IMR-90 (cell line): ENCODE results near the gene EFNB2. TPM values are rescaled to one million over a fixed set of nuclear protein-coding genes. Genes with fewer than 3 reads are reported as not detected.

Experiments used
- ATAC-seq: fragments of 200-7000 bp; cut with Tn5 transposase; 2 replicates; pipeline ENCODE4 v1.9.1; 2020; ENCODE audit warnings: low read depth, mild to moderate bottlenecking, moderate library complexity
- BruUV-seq: library from RNA; stranded (reverse); fragments of 400-500 nt; replicated peaks from 2 replicates; lab custom pipeline; 2021; lab: Mats Ljungman, UMichigan
- CTCF ChIA-PET: fragments of 300-600 bp; formaldehyde crosslinking; extraction: SDS; loops from one replicate; lab custom pipeline; 2021; ENCODE audit warnings: antibody characterized with exemption; lab: Yijun Ruan, JAX
- POLR2A ChIA-PET: fragments of 300-600 bp; sonication (Branson Sonifier 250); formaldehyde crosslinking; loops from one replicate; lab custom pipeline; 2022; ENCODE audit warnings: antibody characterized with exemption; ENCODE audit not compliant: unreplicated experiment; lab: Charles Lee
- DNase-seq: peaks from one replicate; pipeline ENCODE4 v3.0.0; 2013
- H2AFZ ChIP-seq: replicated peaks from 2 replicates; pipeline ENCODE3; 2013; ENCODE audit warnings: low read length, mild to moderate bottlenecking; ENCODE audit not compliant: poor library complexity
- H2AK5ac ChIP-seq: 2 replicates; pipeline ENCODE4 v1.6.1; 2013; ENCODE audit warnings: low read depth, low read length, inconsistent platforms
- H2AK9ac ChIP-seq: replicated peaks from 2 replicates; pipeline ENCODE3; 2013; ENCODE audit warnings: mild to moderate bottlenecking, low read depth, low read length, moderate library complexity; ENCODE audit not compliant: poor library complexity
- H2BK120ac ChIP-seq: 2 replicates; pipeline ENCODE4 v1.6.1; 2013; ENCODE audit warnings: low read depth, low read length, inconsistent platforms
- H2BK15ac ChIP-seq: 3 replicates; pipeline ENCODE4 v1.6.1; 2013; ENCODE audit warnings: low read depth, low read length, inconsistent platforms
- H2BK20ac ChIP-seq: 2 replicates; pipeline ENCODE4 v1.6.1; 2013; ENCODE audit warnings: low read depth, mild to moderate bottlenecking, inconsistent platforms, low read length, moderate library complexity
- H2BK5ac ChIP-seq: 2 replicates; pipeline ENCODE4 v1.6.1; 2013; ENCODE audit warnings: mild to moderate bottlenecking, low read depth, low read length, inconsistent platforms; ENCODE audit not compliant: poor library complexity, severe bottlenecking
- H3K14ac ChIP-seq: replicated peaks from 2 replicates; pipeline ENCODE4 v1.6.1; 2013; ENCODE audit warnings: low read depth, low read length, inconsistent platforms
- H3K18ac ChIP-seq: 2 replicates; pipeline ENCODE4 v1.6.1; 2013; ENCODE audit warnings: low read depth, low read length, control low read depth
- H3K23ac ChIP-seq: 2 replicates; pipeline ENCODE4 v1.6.1; 2013; ENCODE audit warnings: low read depth, low read length, inconsistent platforms
- H3K27ac ChIP-seq: 2 replicates; pipeline ENCODE4 v1.5.1; 2013; ENCODE audit warnings: mild to moderate bottlenecking, control low read depth, low read length; ENCODE audit not compliant: insufficient read depth
- H3K27me3 ChIP-seq: 2 replicates; pipeline ENCODE4 v1.6.1; 2013; ENCODE audit warnings: low read length; ENCODE audit not compliant: control insufficient read depth, insufficient read depth
- H3K36me3 ChIP-seq: 2 replicates; pipeline ENCODE4 v1.6.1; 2013; ENCODE audit warnings: low read length, mixed read lengths; ENCODE audit not compliant: control insufficient read depth, insufficient read depth
- H3K4ac ChIP-seq: 2 replicates; pipeline ENCODE4 v1.6.1; 2013; ENCODE audit warnings: low read depth, low read length, inconsistent platforms
- H3K4me1 ChIP-seq: 2 replicates; pipeline ENCODE4 v1.6.1; 2013; ENCODE audit warnings: low read length, mixed read lengths; ENCODE audit not compliant: control insufficient read depth, insufficient read depth
- H3K4me2 ChIP-seq: 2 replicates; pipeline ENCODE4 v1.6.1; 2013; ENCODE audit warnings: low read depth, mild to moderate bottlenecking, control low read depth, low read length, moderate library complexity
- H3K4me3 ChIP-seq: 2 replicates; pipeline ENCODE4 v1.5.1; 2013; ENCODE audit warnings: low read depth, mild to moderate bottlenecking, control low read depth, low read length, moderate library complexity; ENCODE audit not compliant: insufficient read depth
- H3K56ac ChIP-seq: 2 replicates; pipeline ENCODE4 v1.6.1; 2013; ENCODE audit warnings: low read length, inconsistent platforms; ENCODE audit not compliant: insufficient read depth; ENCODE audit errors: extremely low read depth
- H3K79me1 ChIP-seq, 2 experiments: 2 replicates each; pipeline ENCODE4 v1.6.1; 2013; ENCODE audit warnings: low read length in 2 of 2, inconsistent platforms in 1 of 2, low read depth in 1 of 2
- H3K9ac ChIP-seq: 2 replicates; pipeline ENCODE4 v1.6.1; 2013; ENCODE audit warnings: low read depth, low read length, control low read depth
- H3K9me1 ChIP-seq: 2 replicates; pipeline ENCODE4 v1.6.1; 2013; ENCODE audit warnings: low read length, inconsistent platforms; ENCODE audit not compliant: insufficient read depth
- H3K9me3 ChIP-seq: 2 replicates; pipeline ENCODE4 v1.6.1; 2013; ENCODE audit warnings: low read length; ENCODE audit not compliant: control insufficient read depth, insufficient read depth
- H4K20me1 ChIP-seq: 2 replicates; pipeline ENCODE4 v1.6.1; 2013; ENCODE audit warnings: low read length, inconsistent platforms; ENCODE audit not compliant: insufficient read depth
- H4K5ac ChIP-seq: 2 replicates; pipeline ENCODE4 v1.6.1; 2013; ENCODE audit warnings: mild to moderate bottlenecking, low read depth, low read length, control low read depth
- H4K8ac ChIP-seq, 2 experiments: 2 replicates each; pipeline ENCODE4 v1.6.1; 2013; ENCODE audit warnings: low read depth in 2 of 2, low read length in 2 of 2, control low read depth in 1 of 2, inconsistent platforms in 1 of 2
- H4K91ac ChIP-seq: 2 replicates; pipeline ENCODE4 v1.6.1; 2013; ENCODE audit warnings: low read depth, low read length, inconsistent platforms; ENCODE audit not compliant: insufficient read depth
- BHLHE40 ChIP-seq: fragments of 150-350 bp; IDR thresholded peaks from 2 replicates; pipeline ENCODE4 v1.6.1; 2016; ENCODE audit warnings: mild to moderate bottlenecking, low read depth, low read length
- CHD1 ChIP-seq: IDR thresholded peaks from 2 replicates; pipeline ENCODE4 v1.6.1; 2012; ENCODE audit warnings: low read depth, low read length, improper control_type of control experiment
- FOS ChIP-seq: fragments of 150-350 bp; IDR thresholded peaks from 2 replicates; pipeline ENCODE4 v1.6.1; 2016; ENCODE audit warnings: low read depth, low read length
- MAFK ChIP-seq: IDR thresholded peaks from 2 replicates; pipeline ENCODE4 v1.6.1; 2012; ENCODE audit warnings: low read depth, low read length, improper control_type of control experiment
- MAZ ChIP-seq: IDR thresholded peaks from 2 replicates; pipeline ENCODE4 v1.6.1; 2012; ENCODE audit warnings: low read depth, mild to moderate bottlenecking, low read length, improper control_type of control experiment, moderate library complexity, borderline replicate concordance
- MXI1 ChIP-seq: IDR thresholded peaks from 2 replicates; pipeline ENCODE4 v1.6.1; 2012; ENCODE audit warnings: low read depth, mild to moderate bottlenecking, low read length, moderate library complexity, borderline replicate concordance
- NFE2L2 ChIP-seq: fragments of 150-350 bp; IDR thresholded peaks from 2 replicates; pipeline ENCODE4 v1.6.1; 2016; ENCODE audit warnings: low read depth, mild to moderate bottlenecking, low read length
- RAD21 ChIP-seq: IDR thresholded peaks from 2 replicates; pipeline ENCODE4 v1.6.1; 2012; ENCODE audit warnings: low read length, improper control_type of control experiment
- RCOR1 ChIP-seq: IDR thresholded peaks from 2 replicates; pipeline ENCODE4 v1.6.1; 2012; ENCODE audit warnings: mild to moderate bottlenecking, low read length, improper control_type of control experiment; ENCODE audit not compliant: insufficient replicate concordance
- RFX5 ChIP-seq: IDR thresholded peaks from 2 replicates; pipeline ENCODE4 v1.8.0; 2012; ENCODE audit warnings: low read depth, mild to moderate bottlenecking, low read length, moderate library complexity
- SMC3 ChIP-seq: fragments of 150-350 bp; IDR thresholded peaks from 2 replicates; pipeline ENCODE4 v1.6.1; 2016; ENCODE audit warnings: low read depth, mild to moderate bottlenecking, antibody characterized with exemption, low read length, moderate library complexity
- WGBS, 2 experiments: methylation state at CpG; one replicate each; pipeline versions ENCODE4 v1.1.5 to v1.1.7; 2013; ENCODE audit warnings: missing lambda C conversion rate in 2 of 2; ENCODE audit not compliant: insufficient read length in 1 of 2; ENCODE audit errors: extremely low coverage in 2 of 2; 5-methylcytosine and 5-hydroxymethylcytosine counted together
- dilution Hi-C: fragments of 300-500 bp; cut with HindIII; formaldehyde crosslinking; loops from one replicate; pipeline ENCODE4 v1.14.3; 2018; ENCODE audit warnings: low sequenced_read_pairs; ENCODE audit not compliant: unreplicated experiment
- in situ Hi-C: fragments of 300-500 bp; cut with MboI; formaldehyde crosslinking; loops from 3 replicates; pipeline ENCODE4 v1.14.3; 2019; ENCODE audit warnings: low sequenced_read_pairs, inconsistent platforms, mixed read lengths
- intact Hi-C: fragments of 100-400 bp; cut with micrococcal nuclease; formaldehyde crosslinking; loops from 2 replicates; pipeline ENCODE4 v1.10.0; 2022
- polyA plus RNA-seq, 3 experiments: library from polyadenylated mRNA; depleted of rRNA; stranded (reverse); fragments of >200 nt; gene quantifications; 2 replicates each; pipeline ENCODE4 v1.2.3, GENCODE V29; 2012; ENCODE audit warnings: low replicate concordance in 1 of 3
- total RNA-seq: library from RNA; depleted of rRNA; stranded (reverse); fragments of >200 nt; gene quantifications from 2 replicates; pipeline ENCODE4 v1.2.3, GENCODE V29; 2012
- TF ChIP-seq, protein P1 (sequence below): conservative IDR thresholded peaks from 2 replicates; pipeline ENCODE4 v1.5.1; 2012; ENCODE audit warnings: mild to moderate bottlenecking, low read depth, low read length, improper control_type of control experiment
- TF ChIP-seq, protein P2 (sequence below): fragments of 150-350 bp; IDR thresholded peaks from 2 replicates; pipeline ENCODE4 v1.6.1; 2016; ENCODE audit warnings: low read depth, mild to moderate bottlenecking, low read length, moderate library complexity, borderline replicate concordance

Gene EFNB2
- total and polyA plus RNA-seq, 2 of the 4 experiments (the other 2 are of a cell fraction), result 5.4 to 6.0 TPM

DNA sequence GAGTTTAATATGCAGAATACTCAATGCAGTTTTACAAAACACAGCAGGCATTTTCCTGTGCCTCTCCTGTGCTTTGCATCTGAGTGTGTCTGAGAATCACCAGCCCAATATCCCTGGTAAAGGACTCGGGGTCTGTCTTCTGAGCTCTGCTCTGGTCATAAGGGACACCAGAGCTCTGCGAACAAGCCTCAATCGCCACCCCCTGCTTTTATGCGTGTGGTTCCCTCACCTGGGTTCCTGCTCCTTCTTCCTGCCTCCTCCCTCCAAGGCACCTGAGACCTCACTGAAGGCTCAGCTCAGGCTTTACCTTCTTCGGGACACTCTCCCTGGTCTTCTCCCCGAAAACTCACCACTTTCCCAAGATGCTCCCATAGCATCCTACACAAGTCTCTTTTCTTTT, 84.5 kb downstream of the EFNB2 start:
- no peaks in the 10 kb centered on the region for H4K20me1 ChIP-seq
- H2BK20ac ChIP-seq, result no peak overlapping the region
- no peak overlapping the region for H4K8ac ChIP-seq
- H3K14ac ChIP-seq, result no peak overlapping the region
- ChIA-PET POLR2A (no interaction called here), CTCF (no interaction called here)
- in situ Hi-C loops (no loop called here), dilution Hi-C loops (no loop called here), intact Hi-C loops (no loop called here)
- no TSS peak for BruUV-seq
- no peak overlapping the region for H3K56ac ChIP-seq
- H3K4ac ChIP-seq, result no peak overlapping the region
- peaks cover 8% of the 10 kb centered on the region for H3K27me3 ChIP-seq
- no peak overlapping the region for H2BK120ac ChIP-seq
- no peak overlapping the region for H2AK9ac ChIP-seq
- H3K4me1 ChIP-seq, result peaks cover 2% of the 10 kb centered on the region; the same call in 1 of the 2 replicates
- H2BK5ac ChIP-seq, result no peak overlapping the region
- no peak overlapping the region for H4K91ac ChIP-seq
- no peak overlapping the region for H3K27ac ChIP-seq
- H2AFZ ChIP-seq, result no peak overlapping the region
- H3K23ac ChIP-seq, result no peak overlapping the region
- no peak overlapping the region for H2BK15ac ChIP-seq
- no peak overlapping the region for H3K18ac ChIP-seq
- H3K4me2 ChIP-seq, result no peak overlapping the region
- ATAC-seq (no peak), DNase-seq (no peak)
- no peak overlapping the region for H3K9ac ChIP-seq
- no peaks in the 10 kb centered on the region for H3K36me3 ChIP-seq
- TF ChIP-seq SMC3 (no peak), RCOR1 (no peak), CHD1 (no peak), RFX5 (no peak), MAFK (no peak), MAZ (no peak), FOS (no peak), RAD21 (no peak), MXI1 (no peak), NFE2L2 (no peak), BHLHE40 (no peak)
- TF ChIP-seq, protein P1, sequence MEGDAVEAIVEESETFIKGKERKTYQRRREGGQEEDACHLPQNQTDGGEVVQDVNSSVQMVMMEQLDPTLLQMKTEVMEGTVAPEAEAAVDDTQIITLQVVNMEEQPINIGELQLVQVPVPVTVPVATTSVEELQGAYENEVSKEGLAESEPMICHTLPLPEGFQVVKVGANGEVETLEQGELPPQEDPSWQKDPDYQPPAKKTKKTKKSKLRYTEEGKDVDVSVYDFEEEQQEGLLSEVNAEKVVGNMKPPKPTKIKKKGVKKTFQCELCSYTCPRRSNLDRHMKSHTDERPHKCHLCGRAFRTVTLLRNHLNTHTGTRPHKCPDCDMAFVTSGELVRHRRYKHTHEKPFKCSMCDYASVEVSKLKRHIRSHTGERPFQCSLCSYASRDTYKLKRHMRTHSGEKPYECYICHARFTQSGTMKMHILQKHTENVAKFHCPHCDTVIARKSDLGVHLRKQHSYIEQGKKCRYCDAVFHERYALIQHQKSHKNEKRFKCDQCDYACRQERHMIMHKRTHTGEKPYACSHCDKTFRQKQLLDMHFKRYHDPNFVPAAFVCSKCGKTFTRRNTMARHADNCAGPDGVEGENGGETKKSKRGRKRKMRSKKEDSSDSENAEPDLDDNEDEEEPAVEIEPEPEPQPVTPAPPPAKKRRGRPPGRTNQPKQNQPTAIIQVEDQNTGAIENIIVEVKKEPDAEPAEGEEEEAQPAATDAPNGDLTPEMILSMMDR, result no peak
- TF ChIP-seq, protein P2, sequence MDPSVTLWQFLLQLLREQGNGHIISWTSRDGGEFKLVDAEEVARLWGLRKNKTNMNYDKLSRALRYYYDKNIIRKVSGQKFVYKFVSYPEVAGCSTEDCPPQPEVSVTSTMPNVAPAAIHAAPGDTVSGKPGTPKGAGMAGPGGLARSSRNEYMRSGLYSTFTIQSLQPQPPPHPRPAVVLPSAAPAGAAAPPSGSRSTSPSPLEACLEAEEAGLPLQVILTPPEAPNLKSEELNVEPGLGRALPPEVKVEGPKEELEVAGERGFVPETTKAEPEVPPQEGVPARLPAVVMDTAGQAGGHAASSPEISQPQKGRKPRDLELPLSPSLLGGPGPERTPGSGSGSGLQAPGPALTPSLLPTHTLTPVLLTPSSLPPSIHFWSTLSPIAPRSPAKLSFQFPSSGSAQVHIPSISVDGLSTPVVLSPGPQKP, result no peak
- no peak overlapping the region for H3K4me3 ChIP-seq
- no peaks in the 10 kb centered on the region; the same call in 1 of the 2 replicates for H3K9me3 ChIP-seq
- H3K79me1 ChIP-seq, result no peaks in the 10 kb centered on the region
- 100% methylated on average over 2 of the region's 6 CpGs; no CpG with 5 or more reads in 1 of the 2 experiments for WGBS, 2 experiments
- no peak overlapping the region for H4K5ac ChIP-seq
- no peak overlapping the region for H2AK5ac ChIP-seq
- H3K9me1 ChIP-seq, result no peaks in the 10 kb centered on the region
